GM18507 (cell line): ENCODE measurements around the gene ACO2.
"Not testable (repeated sequence)": the region's sequence is repeated elsewhere in the genome, so short reads cannot be mapped to it uniquely, and the experiment has no call there.

Source experiments
- DNase-seq: peaks from one replicate; pipeline ENCODE4 v3.0.0; 2011; ENCODE audit warnings: low read depth; ENCODE audit not compliant: insufficient read length; ENCODE audit errors: extremely low spot score
- FAIRE-seq: peaks from 2 replicates; lab custom pipeline; 2011; peaks lifted over from hg19 to GRCh38; lab: Jason Lieb, UNC

ACO2 gene

GRCh38 chr22:41560095-41560471 is 91.2 kb downstream of the ACO2 start:
- FAIRE-seq, result no peak
- no peak for DNase-seq

DNA sequence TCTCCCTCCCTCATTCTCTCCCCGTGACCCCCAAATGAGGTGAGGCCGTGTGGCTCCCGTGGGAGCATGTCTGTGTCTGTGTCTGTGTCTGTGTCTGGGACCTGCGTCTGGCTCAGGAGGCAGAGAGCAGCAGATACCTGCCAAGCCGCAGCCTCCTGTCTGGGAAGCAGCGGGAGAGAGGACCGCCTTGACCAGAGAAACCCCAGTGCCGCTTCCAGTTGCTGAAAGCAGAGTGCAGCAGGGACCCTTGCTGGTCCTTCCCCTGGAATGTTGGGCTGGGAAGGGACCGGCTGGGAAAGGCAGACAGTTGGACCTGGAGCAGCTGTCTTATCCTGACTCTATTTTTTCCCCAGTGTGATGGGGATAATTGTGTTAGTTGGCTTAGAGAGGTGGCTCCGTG is 92.4 kb downstream of the ACO2 start:
- DNase-seq (no peak), FAIRE-seq (no peak)

DNA sequence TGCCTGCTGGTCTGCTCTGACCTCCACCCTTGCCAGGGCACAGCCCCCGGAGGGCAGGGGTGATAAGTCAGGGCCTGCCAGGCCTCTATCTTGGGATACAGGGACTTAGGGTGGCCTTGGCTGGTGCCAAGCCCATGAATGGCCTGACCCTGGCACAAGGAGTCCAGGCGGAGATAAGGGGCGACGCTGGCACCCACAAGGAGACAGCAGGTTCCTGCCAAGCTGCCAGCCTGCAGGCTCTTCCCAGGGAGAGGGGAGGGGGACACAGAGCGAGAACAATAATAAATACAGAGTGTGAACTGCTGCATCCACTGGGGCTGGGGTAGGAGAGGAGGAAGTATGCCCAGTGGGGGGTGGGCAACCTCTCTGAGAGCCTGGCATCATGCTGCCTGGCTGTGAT is 92.9 kb downstream of the ACO2 start:
- FAIRE-seq (no peak), DNase-seq (no peak)

GRCh38 chr22:41562461-41562860 is 93.5 kb downstream of the ACO2 start:
- DNase-seq, result no peak
- FAIRE-seq, result no peak

- no peak for FAIRE-seq
These were observed 94.3 kb downstream of the ACO2 start for GRCh38 chr22:41563051-41563711.

DNA sequence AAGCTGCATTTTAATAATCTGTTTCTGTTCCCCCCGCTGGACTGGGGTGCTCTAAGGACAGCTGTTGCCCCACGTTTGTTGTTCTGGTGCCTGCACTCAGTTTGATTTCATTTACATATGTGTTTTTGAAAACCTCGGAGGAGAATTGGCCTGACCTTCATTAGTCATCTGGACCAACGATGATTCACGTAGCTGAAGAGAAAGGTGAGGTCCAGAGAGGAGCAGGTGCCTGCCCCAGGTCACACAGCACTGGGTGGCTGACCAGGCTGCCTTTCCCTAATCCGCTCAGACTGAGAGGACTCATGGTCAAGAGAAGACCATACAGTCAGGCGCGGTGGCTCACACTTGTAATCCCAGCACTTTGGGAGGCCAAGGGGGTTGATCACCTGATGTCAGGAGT is 95.6 kb downstream of the ACO2 start:
- FAIRE-seq, result no peak

More at GRCh38 chr22:41563051-41563711, 94.3 kb downstream of the ACO2 start:
- no peak for DNase-seq

GRCh38 chr22:41565403-41566054 is 96.6 kb downstream of the ACO2 start:
- no peak for DNase-seq
- FAIRE-seq, result no peak

More for the DNA sequence above, 95.6 kb downstream of the ACO2 start:
- DNase-seq, result no peak

GRCh38 chr22:41567512-41567768 is 98.5 kb downstream of the ACO2 start:
- DNase-seq, result no peak
- FAIRE-seq, result no peak

- no peak for FAIRE-seq
These were observed 99.9 kb downstream of the ACO2 start for GRCh38 chr22:41568811-41569210.

DNA sequence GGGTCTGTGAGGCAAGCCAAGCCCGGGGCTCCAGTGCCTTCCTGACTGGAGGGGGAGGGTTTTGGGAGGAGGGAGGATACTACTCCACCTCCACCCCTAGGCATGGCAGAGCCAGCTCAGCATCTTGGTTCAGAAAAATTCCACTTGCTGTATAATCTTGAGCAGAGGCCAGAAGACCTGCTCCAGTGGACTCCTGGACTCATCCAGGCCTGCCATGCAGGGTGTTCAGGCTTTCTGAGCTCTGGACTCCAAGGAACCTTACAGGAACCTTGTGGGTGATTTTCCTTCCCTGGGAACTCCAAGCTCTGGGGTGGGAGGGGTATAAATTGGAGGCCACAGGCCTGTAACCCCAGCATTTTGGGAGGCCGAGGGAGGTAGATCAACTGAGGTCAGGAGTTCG is 101.3 kb downstream of the ACO2 start:
- FAIRE-seq, result no peak

More at GRCh38 chr22:41568811-41569210, 99.9 kb downstream of the ACO2 start:
- DNase-seq, result no peak

DNA sequence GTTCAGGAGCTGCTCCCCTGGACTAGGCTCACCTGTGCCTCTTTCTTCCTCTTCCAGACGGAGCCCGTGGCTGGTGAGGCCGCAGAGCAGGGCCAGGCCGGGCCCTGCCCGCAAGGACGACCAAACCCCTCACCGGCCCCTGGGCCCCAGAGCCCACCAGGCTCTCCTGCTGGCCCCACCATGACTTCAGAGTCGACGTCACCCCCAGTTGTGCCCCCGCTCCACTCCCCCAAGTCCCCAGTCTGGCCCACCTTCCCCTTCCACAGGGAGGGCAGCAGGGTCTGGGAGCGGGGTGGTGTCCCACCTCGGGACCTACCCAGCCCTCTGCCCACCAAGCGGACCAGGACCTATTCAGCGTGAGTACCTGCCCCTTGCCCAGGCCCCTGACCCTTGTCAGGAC is 102.9 kb downstream of the ACO2 start:
- FAIRE-seq (no peak), DNase-seq (no peak)

More for the DNA sequence above, 101.3 kb downstream of the ACO2 start:
- no peak for DNase-seq

DNA sequence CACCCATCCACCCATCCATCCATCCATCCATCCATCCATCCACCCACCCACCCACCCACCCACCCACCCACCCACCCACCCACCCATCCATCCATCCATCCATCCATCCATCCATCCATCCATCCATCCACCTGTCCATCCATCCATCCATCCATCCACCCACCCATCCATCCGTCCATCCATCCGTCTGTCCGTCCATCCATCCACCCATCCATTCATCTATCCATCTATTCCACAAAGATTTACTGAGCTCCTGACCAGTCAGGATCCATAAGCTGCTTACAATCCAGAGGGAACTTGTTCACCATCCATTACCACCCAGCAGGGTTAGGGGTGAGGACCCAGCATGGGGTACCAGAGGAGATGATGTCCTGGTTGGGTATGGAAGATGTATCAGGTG is 103.4 kb downstream of the ACO2 start:
- not testable (repeated sequence) for FAIRE-seq

DNA sequence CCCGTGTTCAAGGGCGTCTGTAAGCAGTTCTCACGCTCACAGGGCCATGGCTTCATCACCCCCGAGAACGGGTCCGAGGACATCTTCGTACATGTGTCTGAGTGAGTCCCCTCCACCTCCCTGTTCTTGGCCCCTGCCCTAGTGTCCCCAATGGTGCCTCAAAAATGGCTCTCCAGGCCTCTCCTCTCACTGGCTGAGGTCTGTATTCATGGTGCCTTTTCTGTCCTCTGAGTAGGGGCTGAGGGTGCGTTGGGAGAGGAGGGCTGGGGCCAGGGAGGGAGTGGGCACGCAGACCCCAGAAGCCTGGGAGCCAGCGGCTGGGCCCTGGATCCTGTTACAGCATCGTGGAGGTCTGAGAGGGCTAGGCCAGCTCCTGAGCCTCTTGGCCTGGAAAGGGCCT is 104.8 kb downstream of the ACO2 start:
- FAIRE-seq (no peak), DNase-seq (no peak)

More for the DNA sequence above, 103.4 kb downstream of the ACO2 start:
- not testable (repeated sequence) for DNase-seq

DNA sequence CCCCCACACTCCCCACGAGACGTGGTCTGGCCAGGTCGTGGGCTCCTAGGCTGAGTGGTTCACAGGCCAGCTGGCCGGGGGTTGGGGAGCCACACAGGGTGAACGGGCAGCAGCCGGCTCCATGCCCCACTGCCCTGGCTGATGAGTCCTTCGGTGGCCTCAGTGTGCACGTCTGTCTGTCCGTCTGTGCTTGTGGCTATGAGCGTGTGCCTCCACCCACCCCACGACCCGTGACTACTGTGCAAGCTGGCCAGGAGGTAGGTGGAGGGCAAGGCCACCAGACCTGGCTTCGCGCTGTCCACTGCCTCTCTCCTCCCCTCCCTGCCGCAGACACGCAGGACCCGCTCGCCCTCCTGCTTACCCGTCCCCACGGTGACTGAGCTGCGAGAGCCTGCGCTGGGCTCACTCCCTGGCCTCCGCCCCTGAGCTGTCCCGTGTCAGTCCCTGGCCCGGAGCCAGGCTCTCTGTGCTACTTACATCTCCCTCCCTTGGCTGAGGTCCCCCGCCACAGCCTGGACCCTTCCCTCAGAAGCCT is 106.0 kb downstream of the ACO2 start:
- no peak for DNase-seq
- no peak for FAIRE-seq

GRCh38 chr22:41575533-41575932 is 106.6 kb downstream of the ACO2 start:
- no peak for DNase-seq
- FAIRE-seq, result no peak

DNA sequence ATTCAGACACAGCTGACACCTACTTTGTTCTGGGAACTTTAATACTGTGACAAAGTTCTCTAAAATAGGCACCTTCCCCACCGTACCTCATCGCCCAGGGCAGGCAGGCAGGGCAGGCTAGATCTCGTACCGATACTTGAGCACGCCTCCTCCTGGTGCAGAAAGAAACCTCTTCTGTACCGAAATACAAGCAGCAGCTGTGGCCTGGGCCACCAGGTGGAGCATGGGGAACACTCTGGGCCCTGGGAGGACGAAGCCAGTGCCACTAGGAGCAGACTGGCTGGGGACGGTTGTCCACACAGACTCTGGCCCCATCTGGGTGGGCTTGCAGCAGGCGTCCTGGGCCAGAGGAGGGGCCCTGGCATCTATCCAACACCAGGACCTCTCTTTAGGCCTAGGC is 108.0 kb downstream of the ACO2 start:
- FAIRE-seq (no peak), DNase-seq (no peak)

- no peak for FAIRE-seq
These were observed 109.2 kb downstream of the ACO2 start for GRCh38 chr22:41578114-41578513.

More at GRCh38 chr22:41578114-41578513, 109.2 kb downstream of the ACO2 start:
- no peak for DNase-seq
